Measurements from ENCODE around the gene TANK.
"Not testable (repeated sequence)": the region's sequence is repeated elsewhere in the genome, so short reads cannot be mapped to it uniquely, and the experiment has no call there.

Gene TANK, protein sequence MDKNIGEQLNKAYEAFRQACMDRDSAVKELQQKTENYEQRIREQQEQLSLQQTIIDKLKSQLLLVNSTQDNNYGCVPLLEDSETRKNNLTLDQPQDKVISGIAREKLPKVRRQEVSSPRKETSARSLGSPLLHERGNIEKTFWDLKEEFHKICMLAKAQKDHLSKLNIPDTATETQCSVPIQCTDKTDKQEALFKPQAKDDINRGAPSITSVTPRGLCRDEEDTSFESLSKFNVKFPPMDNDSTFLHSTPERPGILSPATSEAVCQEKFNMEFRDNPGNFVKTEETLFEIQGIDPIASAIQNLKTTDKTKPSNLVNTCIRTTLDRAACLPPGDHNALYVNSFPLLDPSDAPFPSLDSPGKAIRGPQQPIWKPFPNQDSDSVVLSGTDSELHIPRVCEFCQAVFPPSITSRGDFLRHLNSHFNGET

GRCh38 chr2:161160226-161161073 is at the start of gene TANK:
Gene TANK (plus strand): TSS chr2:161160428. CDS start chr2:161179663, 19,235 bp downstream.
- peak; percentile 93 for DNase-seq

DNA sequence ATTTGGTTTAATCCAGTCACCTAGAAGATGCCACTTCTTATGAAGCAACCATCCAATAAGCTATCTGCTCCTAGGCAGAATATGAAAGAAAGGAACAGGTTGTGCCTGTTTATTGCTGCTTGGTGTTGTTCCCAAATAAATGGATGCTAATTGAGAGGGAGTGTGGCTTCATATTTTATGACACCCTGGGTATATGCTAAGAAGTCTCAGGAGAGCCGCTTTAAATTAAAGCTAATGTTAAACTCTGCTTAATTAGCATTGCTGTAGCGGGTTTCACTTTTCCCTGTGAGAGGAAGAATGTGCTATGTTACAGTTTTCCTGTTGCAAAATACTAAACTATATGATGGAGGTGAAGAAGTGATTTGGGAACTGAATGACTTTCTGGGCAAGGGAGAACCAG is 48.7 kb upstream of the TANK start:
- no peak for DNase-seq

DNA sequence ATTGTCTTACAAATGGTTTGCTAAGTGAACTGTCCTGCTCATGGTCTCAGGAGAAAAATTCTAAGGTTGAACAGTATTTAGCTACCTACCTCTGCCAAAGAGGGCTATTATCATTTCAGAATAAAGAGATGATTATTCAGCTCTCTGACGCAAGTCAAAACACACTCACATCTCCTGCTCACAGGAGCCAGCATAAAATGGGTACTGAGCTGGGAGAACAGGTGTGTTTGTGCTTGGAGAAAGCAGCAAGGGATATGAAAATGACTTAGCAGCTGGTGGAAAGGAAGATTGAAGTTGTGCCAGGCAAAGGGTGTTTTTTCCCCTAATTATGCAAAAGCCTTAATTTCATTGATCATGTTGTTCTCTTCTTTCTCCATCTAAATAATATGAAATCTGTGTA is 47.3 kb upstream of the TANK start:
- DNase-seq: no peak

- no peak for DNase-seq
Observed at GRCh38 chr2:161113693-161114575, 46.3 kb upstream of the TANK start.

GRCh38 chr2:161115205-161115604 is 45.0 kb upstream of the TANK start:
- no peak for DNase-seq

- DNase-seq: no peak
Observed at GRCh38 chr2:161115605-161116380, 44.4 kb upstream of the TANK start.

- DNase-seq: no peak
Observed at GRCh38 chr2:161116509-161116908, 43.7 kb upstream of the TANK start.

- DNase-seq: no peak
Observed at GRCh38 chr2:161117506-161117905, 42.7 kb upstream of the TANK start.

- no peak for DNase-seq
Observed at GRCh38 chr2:161118722-161119121, 41.5 kb upstream of the TANK start.

- no peak for DNase-seq
Observed at GRCh38 chr2:161119483-161119882, 40.7 kb upstream of the TANK start.

DNA sequence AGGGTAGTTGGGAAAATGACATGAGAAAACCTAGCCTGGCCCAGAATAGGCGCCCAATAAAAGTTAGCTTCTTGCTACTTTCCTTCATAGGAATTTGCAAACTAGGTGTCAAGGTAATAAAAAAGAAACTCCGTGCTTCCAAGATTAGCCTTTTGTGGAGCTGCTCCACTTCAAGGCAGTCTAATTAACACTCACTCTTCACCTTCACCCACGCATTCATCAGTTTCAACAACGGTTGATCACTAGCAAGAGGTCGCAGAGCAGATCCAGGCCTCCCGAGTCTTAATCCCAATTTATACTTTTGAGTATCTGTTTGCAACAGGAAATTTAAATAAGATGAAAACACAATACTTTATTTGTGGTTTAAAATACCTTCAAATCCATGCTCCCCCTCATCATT is 39.5 kb upstream of the TANK start:
- DNase-seq: no peak

DNA sequence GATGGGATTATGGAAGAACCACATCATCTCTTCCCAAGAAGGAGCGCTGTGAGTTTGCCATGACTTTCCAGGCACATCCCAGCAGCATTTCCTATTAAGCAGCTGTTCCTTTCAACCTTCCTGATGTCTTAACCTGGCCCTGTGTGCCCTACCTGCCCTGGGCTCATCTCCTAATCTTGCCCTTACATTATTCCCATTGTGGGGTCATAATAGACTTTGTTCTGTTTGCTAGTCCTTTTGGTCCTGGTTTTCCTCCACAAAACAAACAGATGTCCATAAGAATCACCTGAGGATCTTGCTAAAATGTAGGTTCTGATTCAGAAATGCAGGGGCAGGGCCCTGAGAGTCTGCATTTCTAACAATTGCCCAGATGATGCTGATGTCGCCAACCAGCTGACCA is 38.6 kb upstream of the TANK start:
- no peak for DNase-seq

GRCh38 chr2:161122772-161123530 is 37.3 kb upstream of the TANK start:
- DNase-seq: peak; percentile 88

- peak; percentile 23 for DNase-seq
Observed at GRCh38 chr2:161123531-161124030, 36.6 kb upstream of the TANK start.

- no peak for DNase-seq
Observed at GRCh38 chr2:161124201-161124600, 36.0 kb upstream of the TANK start.

- no peak for DNase-seq
Observed at GRCh38 chr2:161128885-161129284, 31.3 kb upstream of the TANK start.

GRCh38 chr2:161130354-161130753 is 29.9 kb upstream of the TANK start:
- no peak for DNase-seq

- no peak for DNase-seq
Observed at GRCh38 chr2:161131074-161131680, 29.1 kb upstream of the TANK start.

- no peak for DNase-seq
Observed at GRCh38 chr2:161131804-161132203, 28.4 kb upstream of the TANK start.

DNA sequence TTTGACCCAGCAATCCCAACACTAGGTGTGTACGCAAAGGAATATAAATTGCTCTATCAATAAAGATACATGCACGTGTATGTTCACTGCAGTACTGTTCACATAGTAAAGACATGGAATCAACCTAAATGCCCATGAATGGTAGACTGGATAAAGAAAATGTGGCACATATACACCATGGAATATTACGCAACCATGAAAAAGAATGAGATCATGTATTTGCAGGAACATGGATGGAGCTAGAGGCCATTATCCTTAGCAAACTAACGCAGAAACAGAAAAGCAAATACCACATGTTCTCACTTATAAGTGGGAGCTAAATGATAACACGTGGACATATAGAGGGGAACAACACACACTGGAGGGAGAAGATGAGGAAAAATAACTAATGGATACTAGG is 27.8 kb upstream of the TANK start:
- DNase-seq: not testable (repeated sequence)

DNA sequence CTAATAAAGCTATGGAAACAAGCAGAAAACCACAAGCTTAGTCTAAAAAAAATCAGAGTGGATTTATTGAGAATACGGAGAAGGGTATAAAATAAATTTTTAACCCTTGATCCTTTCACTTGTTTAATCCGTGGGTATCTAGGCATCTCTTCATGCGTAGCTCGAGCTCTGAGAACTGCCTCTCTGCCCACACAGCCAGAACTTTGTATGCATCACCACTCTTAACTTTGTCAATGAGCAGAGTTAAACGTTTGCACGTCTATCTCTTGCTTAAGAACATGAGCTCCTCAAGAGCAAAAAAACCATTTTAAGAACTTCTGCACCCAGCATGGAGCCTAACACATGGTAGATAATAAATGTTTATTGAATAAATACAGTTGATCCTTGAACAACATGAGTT is 26.9 kb upstream of the TANK start:
- DNase-seq: no peak

Data from NCI-H226 (cell line).